K562 (cell line): ENCODE data around the gene DNAJB2. TPM values are rescaled to one million over a fixed set of nuclear protein-coding genes. Genes with fewer than 3 reads are reported as not detected.

ENCODE experiments used
- BCOR ChIP-seq: fragments of 450-650 bp; IDR thresholded peaks from 2 replicates; pipeline ENCODE4 v1.6.1; 2016
- CHD7 ChIP-seq: fragments of 200-600 bp; sonication (generic); IDR thresholded peaks from one replicate; pipeline ENCODE4 v1.6.1; 2012; ENCODE audit warnings: mild to moderate bottlenecking, low read depth, low read length, inconsistent platforms
- FOXK2 ChIP-seq, 2 experiments: fragments of 450-650 bp; IDR thresholded peaks in 1 of 2; conservative IDR thresholded peaks in 1 of 2; 2 replicates each; pipeline ENCODE4 v1.6.1; 2016; ENCODE audit warnings: low read depth in 2 of 2, mild to moderate bottlenecking in 1 of 2
- GTF2B ChIP-seq: IDR thresholded peaks from 2 replicates; pipeline ENCODE4 v1.6.1; 2011; ENCODE audit not compliant: insufficient read length; ENCODE audit errors: extremely low read depth
- KAT2B ChIP-seq: IDR thresholded peaks from one replicate; pipeline ENCODE4 v1.6.1; 2012; ENCODE audit warnings: low read depth, mild to moderate bottlenecking, control low read depth, inconsistent platforms, low read length, moderate library complexity
- KDM2B ChIP-seq: fragments of 250-450 bp; sonication (Bioruptor Pico); IDR thresholded peaks from 2 replicates; pipeline ENCODE4 v1.8.0; 2021; ENCODE audit warnings: mild to moderate bottlenecking, moderate library complexity
- MTA1 ChIP-seq: fragments of 450-650 bp; IDR thresholded peaks from 2 replicates; pipeline ENCODE4 v1.6.1; 2017; ENCODE audit warnings: borderline replicate concordance
- NFRKB ChIP-seq: fragments of 450-650 bp; IDR thresholded peaks from 2 replicates; pipeline ENCODE4 v1.6.1; 2016; ENCODE audit warnings: low read depth
- NR2C2 ChIP-seq, 2 experiments: fragments of 200-800 bp in 1 of 2; sonication (Bioruptor generic) in 1 of 2; sonication (generic) in 1 of 2; formaldehyde crosslinking in 1 of 2; IDR thresholded peaks; 2 replicates each; pipeline versions ENCODE4 v1.6.1 to v1.8.0; 2016 to 2022; ENCODE audit warnings: mild to moderate bottlenecking in 1 of 2, missing compliant biosample characterization in 1 of 2, missing genetic modification characterization in 1 of 2, missing genetic modification reagents in 1 of 2
- PHF8 ChIP-seq: fragments of 200-600 bp; sonication (generic); IDR thresholded peaks from 2 replicates; pipeline ENCODE4 v1.6.1; 2012; ENCODE audit warnings: mixed run types, mild to moderate bottlenecking, inconsistent platforms, low read length, moderate library complexity, borderline replicate concordance
- RBM34 ChIP-seq: fragments of 200-400 bp; formaldehyde crosslinking; IDR thresholded peaks from 2 replicates; pipeline ENCODE4 v1.6.1; 2018; ENCODE audit warnings: low read length, borderline replicate concordance; ENCODE audit not compliant: insufficient read depth
- USF1 ChIP-seq: sonication (generic); formaldehyde crosslinking; IDR thresholded peaks from 2 replicates; pipeline ENCODE4 v1.9.0; 2022; ENCODE audit warnings: mild to moderate bottlenecking, missing genetic modification reagents
- ZFX ChIP-seq: sonication (generic); formaldehyde crosslinking; IDR thresholded peaks from 2 replicates; pipeline ENCODE4 v1.8.0; 2022; ENCODE audit warnings: mild to moderate bottlenecking, missing genetic modification reagents, moderate library complexity
- ZNF175 ChIP-seq: fragments of 200-800 bp; sonication (Bioruptor generic); IDR thresholded peaks from 2 replicates; pipeline ENCODE4 v1.6.1; 2016; ENCODE audit warnings: low read depth, mild to moderate bottlenecking, missing genetic modification characterization, missing compliant biosample characterization
- ZNF766 ChIP-seq: fragments of 200-800 bp; sonication (Bioruptor generic); conservative IDR thresholded peaks from 2 replicates; pipeline ENCODE4 v1.6.1; 2016; ENCODE audit warnings: missing genetic modification characterization, missing compliant biosample characterization
- polyA plus RNA-seq, 8 experiments: library from polyadenylated mRNA; depleted of rRNA in 4 of 8; stranded (reverse) in 5 of 8; unstranded in 3 of 8; fragments of >200 nt; fragmentation: Nextera tagmentation in 2 of 8; fragmentation: Illumina TruSeq in 1 of 8; extraction: Ambion mirVana in 2 of 8; extraction: Trizol in 1 of 8; gene quantifications; 2 replicates each; pipeline versions ENCODE4 v1.2.1 to v1.2.3, GENCODE V29; 2011 to 2014; ENCODE audit warnings: inconsistent platforms in 1 of 8, missing spikeins in 1 of 8
- total RNA-seq, 7 experiments: library from RNA; depleted of rRNA in 6 of 7; stranded (reverse); fragments of >200 nt in 6 of 7; fragmentation: Illumina TruSeq in 2 of 7; extraction: Trizol in 2 of 7; gene quantifications; 2 replicates each; pipeline versions ENCODE4 v1.2.1 to v1.2.3, GENCODE V29; 2011 to 2021; ENCODE audit warnings: low replicate concordance in 1 of 7

DNAJB2 gene
- total and polyA plus RNA-seq, 9 of the 15 experiments (the other 6 are each of a cell fraction or from before 2014, with no cell fraction given), result 0.08 to 3.0 (median 2.2) TPM; not detected in 1

DNA sequence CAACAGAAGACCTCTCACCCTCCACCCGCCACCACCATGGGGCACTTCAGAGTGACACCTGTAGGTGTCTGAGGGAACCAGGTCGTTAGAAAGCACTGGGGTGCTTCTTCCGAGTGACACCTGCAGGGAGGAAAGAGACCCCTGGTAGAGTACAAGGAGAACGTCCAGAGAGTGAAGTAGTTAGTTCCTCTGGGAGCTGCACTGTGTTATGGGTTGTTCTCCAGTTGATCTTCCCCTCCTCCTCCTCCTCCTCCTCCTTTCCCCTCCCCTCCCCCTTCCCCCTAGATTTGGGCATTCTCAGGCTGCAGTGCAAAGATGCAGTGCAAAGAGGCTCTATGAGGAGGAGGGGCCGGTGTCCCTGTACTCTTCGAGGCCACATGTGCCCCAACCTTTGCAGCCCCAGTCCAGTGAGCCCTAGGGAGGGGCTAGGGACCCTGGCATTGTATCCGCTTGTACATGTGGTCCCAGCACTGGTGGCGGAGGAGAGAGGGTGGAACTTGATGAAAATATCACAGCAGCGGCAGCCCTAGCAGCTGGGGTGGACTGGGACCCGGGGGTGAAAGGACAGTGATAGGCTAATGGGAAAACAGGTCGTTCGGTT, 850 bp downstream of the DNAJB2 start (continued):
- TF ChIP-seq MTA1 (peak; percentile 83; the same call in 1 of the 2 replicates), ZNF766 (CRISPR knock-in tag) (no peak), GTF2B (no peak), FOXK2 (conservative IDR thresholded peaks at IDR 0.05 in 1 of 2, IDR thresholded peaks at IDR 0.05 in 1 of 2; ENCODE audit: low read depth in 2 of 2) (0 out of 4 replicates have a peak, but pooled peaks of 1 of the 2 experiments have one; percentile 23), RBM34 (no peak), BCOR (no peak), CHD7 (no peak), KDM2B (CRISPR knock-in tag) (no peak), ZFX (CRISPR knock-in tag) (no peak), ZNF175 (CRISPR knock-in tag) (no peak), PHF8 (no peak), NR2C2 (CRISPR knock-in tag; IDR thresholded peaks at IDR 0.05) (no peak), NR2C2 (tag; IDR thresholded peaks at IDR 0.05) (peak; percentile 50; the same call in 1 of the 2 replicates), USF1 (CRISPR knock-in tag) (no peak), KAT2B (no peak), NFRKB (0 out of 2 replicates have a peak, but pooled peaks have one; percentile 57)
